Mesendoderm (in vitro differentiated cells): ENCODE data around the gene UBE3D.

Experiments used
- DNase-seq: peaks from one replicate; pipeline ENCODE4 v3.0.0; 2013
- H2AK5ac ChIP-seq: 2 replicates; pipeline ENCODE4 v1.6.1; 2013; ENCODE audit warnings: low read length, inconsistent platforms
- H2BK120ac ChIP-seq: 2 replicates; pipeline ENCODE4 v1.6.1; 2013; ENCODE audit warnings: low read depth, mild to moderate bottlenecking, low read length, moderate library complexity, mixed read lengths
- H2BK15ac ChIP-seq: replicated peaks from 2 replicates; pipeline ENCODE4 v1.6.1; 2013; ENCODE audit warnings: low read depth, mild to moderate bottlenecking, moderate library complexity
- H2BK5ac ChIP-seq: 2 replicates; pipeline ENCODE4 v1.6.1; 2013; ENCODE audit warnings: low read length, inconsistent platforms
- H3K18ac ChIP-seq: 2 replicates; pipeline ENCODE4 v1.6.1; 2013; ENCODE audit warnings: mild to moderate bottlenecking, low read length, mixed read lengths
- H3K23ac ChIP-seq: one replicate; pipeline ENCODE4 v1.6.1; 2013; ENCODE audit warnings: low read length
- H3K27ac ChIP-seq: 2 replicates; pipeline ENCODE4 v1.5.1; 2013; ENCODE audit warnings: low read depth, mild to moderate bottlenecking, inconsistent platforms, low read length, moderate library complexity
- H3K27me3 ChIP-seq: 2 replicates; pipeline ENCODE4 v1.6.1; 2013; ENCODE audit warnings: low read length, control low read depth, mild to moderate bottlenecking, inconsistent platforms; ENCODE audit not compliant: insufficient read depth, poor library complexity
- H3K36me3 ChIP-seq: 2 replicates; pipeline ENCODE4 v1.6.1; 2013; ENCODE audit warnings: low read length, inconsistent platforms; ENCODE audit not compliant: control insufficient read depth, insufficient read depth
- H3K4ac ChIP-seq: one replicate; pipeline ENCODE4 v1.6.1; 2013; ENCODE audit warnings: low read depth, mild to moderate bottlenecking, low read length, moderate library complexity
- H3K4me1 ChIP-seq: 2 replicates; pipeline ENCODE4 v1.6.1; 2013; ENCODE audit warnings: low read depth, low read length, inconsistent platforms; ENCODE audit not compliant: control insufficient read depth
- H3K4me2 ChIP-seq: 2 replicates; pipeline ENCODE4 v1.6.1; 2013; ENCODE audit warnings: low read length
- H3K4me3 ChIP-seq: 2 replicates; pipeline ENCODE4 v1.5.1; 2013; ENCODE audit warnings: mild to moderate bottlenecking, low read length
- H3K56ac ChIP-seq: one replicate; pipeline ENCODE4 v1.6.1; 2013; ENCODE audit warnings: low read length
- H3K79me1 ChIP-seq: 2 replicates; pipeline ENCODE4 v1.6.1; 2013; ENCODE audit warnings: low read length, inconsistent platforms
- H3K79me2 ChIP-seq: 2 replicates; pipeline ENCODE4 v1.6.1; 2013; ENCODE audit warnings: mild to moderate bottlenecking, low read length; ENCODE audit not compliant: control insufficient read depth, insufficient read depth
- H3K9ac ChIP-seq: 2 replicates; pipeline ENCODE4 v1.6.1; 2013; ENCODE audit warnings: low read length, inconsistent platforms
- H4K5ac ChIP-seq: one replicate; pipeline ENCODE4 v1.6.1; 2013; ENCODE audit warnings: low read length
- H4K8ac ChIP-seq: one replicate; pipeline ENCODE4 v1.6.1; 2013; ENCODE audit warnings: low read depth, mild to moderate bottlenecking, control low read depth, low read length, moderate library complexity
- WGBS: extraction: QIAGEN DNeasy Blood & Tissue Kit; methylation state at CpG from one replicate; pipeline ENCODE4 v1.1.7; 2013; ENCODE audit warnings: low lambda C conversion rate, missing lambda C conversion rate; ENCODE audit not compliant: insufficient coverage; ENCODE audit errors: extremely low coverage; 5-methylcytosine and 5-hydroxymethylcytosine counted together

UBE3D gene

DNA sequence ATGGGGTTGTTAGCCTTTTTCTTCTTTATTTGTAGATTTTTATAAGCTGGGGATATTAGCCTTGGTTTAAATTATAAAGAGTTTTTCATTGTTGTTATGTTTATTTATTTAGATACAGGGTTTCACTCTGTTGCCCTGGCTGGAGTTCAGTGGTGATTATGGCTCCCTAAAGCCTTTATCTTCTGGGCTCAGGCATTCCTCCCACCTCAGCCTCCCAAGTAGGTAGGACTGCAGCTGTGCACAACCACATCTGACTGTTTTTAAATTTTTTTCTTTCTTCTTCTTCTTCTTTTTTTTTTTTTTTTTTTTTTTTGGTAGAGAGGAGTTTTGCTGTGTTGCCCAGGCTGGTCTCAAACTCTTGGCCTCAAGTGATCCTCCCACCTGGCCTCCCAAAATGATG, 80.9 kb downstream of the UBE3D start:
- Histone ChIP-seq H2BK120ac (no peak overlapping the region), H3K56ac (no peak overlapping the region), H3K79me1 (no peaks in the 10 kb centered on the region), H2AK5ac (no peak overlapping the region), H3K9ac (no peak overlapping the region), H4K8ac (no peak overlapping the region), H3K4me1 (no peaks in the 10 kb centered on the region), H3K36me3 (no peaks in the 10 kb centered on the region), H3K27ac (no peak overlapping the region), H3K27me3 (no peaks in the 10 kb centered on the region), H3K23ac (no peak overlapping the region), H3K18ac (no peak overlapping the region), H3K4me2 (no peak overlapping the region), H2BK15ac (no peak overlapping the region), H3K4ac (no peak overlapping the region), H2BK5ac (no peak overlapping the region), H4K5ac (no peak overlapping the region), H3K4me3 (no peak overlapping the region), H3K79me2 (no peaks in the 10 kb centered on the region)
- DNase-seq, result no peak

DNA sequence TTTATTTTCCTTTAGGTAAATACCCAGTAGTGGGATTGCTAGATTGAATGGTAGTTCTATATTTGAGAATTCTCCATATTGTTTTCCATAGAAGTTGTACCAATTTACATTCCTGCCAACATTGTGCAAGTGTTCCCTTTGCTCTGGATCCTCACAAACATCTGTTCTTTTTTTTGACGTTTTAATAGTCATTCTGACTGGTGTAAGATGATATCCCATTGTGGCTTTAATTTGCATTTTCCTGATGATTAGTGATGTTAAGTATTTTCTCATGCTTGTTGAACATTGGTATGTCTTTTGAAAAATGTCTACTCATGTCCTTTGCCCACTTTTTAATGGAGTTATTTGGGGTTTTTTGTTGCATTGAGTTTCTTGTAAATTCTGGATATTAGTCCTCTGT, 85.6 kb downstream of the UBE3D start:
- Histone ChIP-seq H3K4me2 (no peak overlapping the region), H3K4me1 (no peaks in the 10 kb centered on the region), H3K18ac (no peak overlapping the region), H3K79me1 (no peaks in the 10 kb centered on the region), H4K8ac (no peak overlapping the region), H3K56ac (no peak overlapping the region), H3K27ac (no peak overlapping the region), H3K79me2 (no peaks in the 10 kb centered on the region), H3K4ac (no peak overlapping the region), H4K5ac (no peak overlapping the region), H2BK5ac (no peak overlapping the region), H2AK5ac (no peak overlapping the region), H3K23ac (no peak overlapping the region), H2BK120ac (no peak overlapping the region), H2BK15ac (no peak overlapping the region), H3K4me3 (no peak overlapping the region), H3K27me3 (no peaks in the 10 kb centered on the region), H3K9ac (no peak overlapping the region), H3K36me3 (no peaks in the 10 kb centered on the region)
- no CpG with 5 or more reads among the region's 1 CpG for WGBS
- DNase-seq, result no peak

DNA sequence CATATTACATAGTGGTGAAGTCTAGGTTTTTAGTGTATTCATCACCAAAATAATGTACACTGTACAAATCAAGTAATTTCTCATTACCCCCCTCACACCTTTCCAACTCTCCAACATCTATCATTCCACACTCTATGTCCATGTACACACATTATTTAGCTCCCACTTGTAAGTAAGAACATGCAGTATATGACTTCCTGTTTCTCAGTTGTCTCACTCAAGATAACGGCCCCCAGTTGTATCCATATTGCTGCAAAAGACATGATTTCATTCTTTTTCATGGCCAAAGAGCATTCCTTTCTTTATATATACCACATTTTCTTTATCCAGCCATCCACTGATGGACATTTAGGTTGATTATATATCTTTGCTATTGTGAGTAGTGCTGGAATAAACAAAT, 86.0 kb downstream of the UBE3D start:
- Histone ChIP-seq H2AK5ac (no peak overlapping the region), H3K4me1 (no peaks in the 10 kb centered on the region), H3K18ac (no peak overlapping the region), H3K4me2 (no peak overlapping the region), H3K27ac (no peak overlapping the region), H3K27me3 (no peaks in the 10 kb centered on the region), H2BK5ac (no peak overlapping the region), H3K79me2 (no peaks in the 10 kb centered on the region), H2BK120ac (no peak overlapping the region), H3K36me3 (no peaks in the 10 kb centered on the region), H4K5ac (no peak overlapping the region), H2BK15ac (no peak overlapping the region), H3K4me3 (no peak overlapping the region), H4K8ac (no peak overlapping the region), H3K4ac (no peak overlapping the region), H3K56ac (no peak overlapping the region), H3K23ac (no peak overlapping the region), H3K79me1 (no peaks in the 10 kb centered on the region), H3K9ac (no peak overlapping the region)
- no CpG with 5 or more reads among the region's 1 CpG for WGBS
- no peak for DNase-seq

DNA sequence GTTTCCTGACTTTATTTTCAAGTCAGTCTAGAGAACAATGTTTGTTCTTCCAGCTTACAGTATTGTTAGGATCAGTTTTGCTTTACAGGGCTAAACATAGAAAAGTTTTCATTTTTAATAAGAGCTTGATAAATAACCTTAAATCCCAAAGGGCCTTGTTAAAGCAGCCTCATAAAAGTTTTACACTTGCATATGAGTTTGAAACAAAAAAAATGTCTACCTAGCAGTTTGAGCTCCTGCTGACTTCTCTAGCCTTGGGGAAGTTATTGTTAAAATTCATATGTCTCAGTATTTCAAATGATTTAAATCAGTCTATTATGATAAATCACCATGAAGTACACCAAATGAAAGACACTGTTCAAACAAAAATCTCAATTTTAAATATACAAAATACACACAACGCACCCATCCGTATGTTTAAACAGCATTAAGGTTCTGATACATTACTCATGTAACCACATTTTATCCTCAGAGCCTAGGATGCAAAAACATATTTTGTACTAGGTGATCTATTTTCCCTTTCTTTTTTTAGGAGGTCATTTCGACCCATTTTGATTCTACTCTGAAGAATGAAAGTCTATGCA, 87.2 kb downstream of the UBE3D start:
- no peaks in the 10 kb centered on the region for H3K79me2 ChIP-seq
- H3K4me1 ChIP-seq, result no peaks in the 10 kb centered on the region
- H3K4me3 ChIP-seq, result no peak overlapping the region
- H3K4me2 ChIP-seq, result no peak overlapping the region
- H3K56ac ChIP-seq, result no peak overlapping the region
- H3K36me3 ChIP-seq, result no peaks in the 10 kb centered on the region
- no peak overlapping the region for H3K9ac ChIP-seq
- 100% methylated on average over 2 of the region's 3 CpGs for WGBS
- no peaks in the 10 kb centered on the region for H3K79me1 ChIP-seq
- no peak overlapping the region for H4K8ac ChIP-seq
- no peak overlapping the region for H3K4ac ChIP-seq
- no peak overlapping the region for H3K23ac ChIP-seq
- H2BK15ac ChIP-seq, result no peak overlapping the region
- H4K5ac ChIP-seq, result no peak overlapping the region
- no peak overlapping the region for H2BK5ac ChIP-seq
- DNase-seq, result no peak
- no peak overlapping the region for H3K27ac ChIP-seq
- no peak overlapping the region for H2BK120ac ChIP-seq
- no peak overlapping the region for H2AK5ac ChIP-seq
- H3K27me3 ChIP-seq, result no peaks in the 10 kb centered on the region
- H3K18ac ChIP-seq, result no peak overlapping the region

DNA sequence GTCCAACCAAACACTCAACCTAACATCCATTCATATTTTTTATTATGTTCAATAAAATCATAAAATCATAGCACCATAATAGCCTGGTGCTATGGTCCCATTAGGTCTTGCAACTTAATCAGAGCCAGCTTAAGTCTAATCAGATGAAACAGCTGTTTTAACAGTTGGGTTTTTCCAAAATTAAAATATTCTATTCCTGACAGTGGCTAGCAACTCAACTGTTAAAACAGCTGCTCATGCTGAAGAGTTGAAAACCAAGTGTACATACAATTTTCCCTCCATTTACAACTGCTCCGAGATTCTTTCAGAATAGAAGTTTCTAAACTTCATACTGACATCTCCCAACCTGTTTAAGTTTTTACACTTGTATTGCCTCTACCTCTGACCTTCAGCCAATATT, 89.5 kb downstream of the UBE3D start:
- Histone ChIP-seq H2BK15ac (no peak overlapping the region), H2BK120ac (no peak overlapping the region), H3K36me3 (no peaks in the 10 kb centered on the region), H3K4me2 (no peak overlapping the region), H2AK5ac (no peak overlapping the region), H3K4ac (no peak overlapping the region), H4K8ac (no peak overlapping the region), H4K5ac (no peak overlapping the region), H3K79me2 (no peaks in the 10 kb centered on the region), H3K18ac (no peak overlapping the region), H3K4me1 (no peaks in the 10 kb centered on the region), H2BK5ac (no peak overlapping the region), H3K23ac (no peak overlapping the region), H3K27ac (no peak overlapping the region), H3K9ac (no peak overlapping the region), H3K27me3 (no peaks in the 10 kb centered on the region), H3K4me3 (no peak overlapping the region), H3K79me1 (no peaks in the 10 kb centered on the region), H3K56ac (no peak overlapping the region)
- no CpG with 5 or more reads among the region's 1 CpG for WGBS
- DNase-seq, result no peak

DNA sequence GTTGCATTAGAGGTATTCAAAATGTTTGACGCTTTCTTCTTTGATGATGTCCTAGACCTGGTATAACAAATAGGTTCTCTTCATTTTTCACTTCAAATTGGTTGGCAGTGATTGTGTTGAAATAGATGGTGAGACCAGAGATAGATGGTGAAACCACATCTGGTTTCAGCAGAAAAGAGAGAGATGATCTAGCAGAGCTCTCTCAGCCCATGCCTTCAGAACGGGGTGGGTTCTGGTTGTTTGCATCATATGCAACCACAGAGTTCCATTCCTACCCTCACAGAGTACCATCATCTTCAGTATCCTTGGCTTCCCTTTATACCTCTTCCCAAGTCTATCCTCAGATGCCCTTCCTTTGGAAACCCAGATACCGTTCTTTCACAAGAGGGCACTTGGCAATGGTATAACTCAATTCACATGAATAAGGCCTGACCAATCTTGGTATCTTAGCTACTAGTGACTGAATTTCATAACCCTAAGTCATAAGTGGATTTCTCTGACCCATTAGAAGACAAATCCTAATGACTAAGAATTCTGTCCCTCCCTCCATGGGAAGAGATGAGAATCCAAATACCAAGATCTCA, 93.7 kb downstream of the UBE3D start:
- no peak overlapping the region for H3K4ac ChIP-seq
- H4K8ac ChIP-seq, result no peak overlapping the region
- WGBS, result no CpG with 5 or more reads among the region's 3 CpGs
- H3K79me1 ChIP-seq, result no peaks in the 10 kb centered on the region
- no peaks in the 10 kb centered on the region for H3K36me3 ChIP-seq
- H3K4me2 ChIP-seq, result no peak overlapping the region
- DNase-seq, result no peak
- no peaks in the 10 kb centered on the region for H3K4me1 ChIP-seq
- H3K27ac ChIP-seq, result no peak overlapping the region
- H4K5ac ChIP-seq, result no peak overlapping the region
- no peak overlapping the region for H3K4me3 ChIP-seq
- H3K56ac ChIP-seq, result no peak overlapping the region
- no peak overlapping the region for H3K18ac ChIP-seq
- no peak overlapping the region for H2BK15ac ChIP-seq
- no peak overlapping the region for H2BK120ac ChIP-seq
- no peaks in the 10 kb centered on the region for H3K27me3 ChIP-seq
- no peak overlapping the region for H2BK5ac ChIP-seq
- no peak overlapping the region for H3K9ac ChIP-seq
- H2AK5ac ChIP-seq, result no peak overlapping the region
- H3K23ac ChIP-seq, result no peak overlapping the region
- no peaks in the 10 kb centered on the region for H3K79me2 ChIP-seq
